A673 (cell line): ENCODE results near the gene CHADL. TPM values are rescaled to one million over a fixed set of nuclear protein-coding genes. Genes with fewer than 3 reads are reported as not detected.
A peak's percentile ranks its signal among the peaks of the same experiment; 100 is the strongest.

Experiments used
- BruUV-seq: library from RNA; stranded (reverse); fragments of 400-500 nt; replicated peaks from 2 replicates; lab custom pipeline; 2021; lab: Mats Ljungman, UMichigan
- CTCF ChIA-PET: fragments of 300-600 bp; sonication (Branson Sonifier 250); formaldehyde crosslinking; loops from one replicate; lab custom pipeline; 2022; ENCODE audit warnings: antibody characterized with exemption; lab: Charles Lee
- POLR2A ChIA-PET: fragments of 300-600 bp; sonication (Branson Sonifier 250); formaldehyde crosslinking; loops from one replicate; lab custom pipeline; 2022; ENCODE audit warnings: antibody characterized with exemption; ENCODE audit not compliant: low non-redundant PET; lab: Charles Lee
- DNase-seq: peaks from one replicate; pipeline ENCODE4 v3.0.0-alpha.2; 2015; ENCODE audit warnings: low spot score
- H3K27ac ChIP-seq: fragments of 200-600 bp; sonication (generic); 2 replicates; pipeline ENCODE4 v1.5.1; 2016; ENCODE audit warnings: mixed run types, low read depth, mild to moderate bottlenecking, mixed read lengths, antibody characterized with exemption, low read length; ENCODE audit not compliant: poor library complexity, severe bottlenecking
- H3K27me3 ChIP-seq: fragments of 200-600 bp; sonication (generic); replicated peaks from 2 replicates; pipeline ENCODE4 v1.6.1; 2017; ENCODE audit warnings: mixed run types, low read depth, mild to moderate bottlenecking, mixed read lengths, antibody characterized with exemption, low read length; ENCODE audit not compliant: insufficient read depth, poor library complexity
- H3K36me3 ChIP-seq: fragments of 200-600 bp; sonication (generic); 2 replicates; pipeline ENCODE4 v1.6.1; 2016; ENCODE audit warnings: mixed run types, mild to moderate bottlenecking, mixed read lengths, antibody characterized with exemption, low read length; ENCODE audit not compliant: insufficient read depth, poor library complexity, severe bottlenecking
- H3K4me1 ChIP-seq: fragments of 200-600 bp; sonication (generic); 2 replicates; pipeline ENCODE4 v1.6.1; 2017; ENCODE audit warnings: mixed run types, mild to moderate bottlenecking, mixed read lengths, antibody characterized with exemption, low read length; ENCODE audit not compliant: insufficient read depth, poor library complexity, severe bottlenecking
- H3K4me3 ChIP-seq: fragments of 200-600 bp; sonication (generic); 2 replicates; pipeline ENCODE4 v1.5.1; 2016; ENCODE audit warnings: low read depth, mixed run types, mild to moderate bottlenecking, mixed read lengths, low read length; ENCODE audit not compliant: poor library complexity, severe bottlenecking
- H3K9me3 ChIP-seq: fragments of 200-600 bp; sonication (generic); 2 replicates; pipeline ENCODE4 v1.6.1; 2016; ENCODE audit warnings: mixed run types, low read depth, mild to moderate bottlenecking, mixed read lengths, antibody characterized with exemption, low read length; ENCODE audit not compliant: poor library complexity, severe bottlenecking
- EZH2 ChIP-seq: fragments of 200-600 bp; sonication (generic); IDR thresholded peaks from 2 replicates; pipeline ENCODE4 v1.6.1; 2017; ENCODE audit warnings: borderline replicate concordance, low read depth, mild to moderate bottlenecking, mixed read lengths, antibody characterized with exemption, low read length; ENCODE audit not compliant: poor library complexity, severe bottlenecking
- intact Hi-C: fragments of 100-400 bp; cut with micrococcal nuclease; formaldehyde crosslinking; loops from one replicate; pipeline ENCODE4 v1.10.0; 2022; ENCODE audit not compliant: unreplicated experiment
- total RNA-seq: library from RNA; stranded (reverse); gene quantifications from 2 replicates; pipeline ENCODE4 v1.2.3, GENCODE V29; 2021
- TF ChIP-seq, protein P1 (sequence below): fragments of 300-800, 200-600 bp; sonication (generic); conservative IDR thresholded peaks from 2 replicates; pipeline ENCODE4 v1.5.1; 2017; ENCODE audit warnings: low read depth, mild to moderate bottlenecking, antibody characterized with exemption, low read length, moderate library complexity, mixed read lengths

Gene CHADL
- total RNA-seq, 1 experiment from 2014 or later, result not detected

- ChIA-PET POLR2A (no interaction called here), CTCF (no interaction called here)
- intact Hi-C loops, result no loop called here
- BruUV-seq, result no TSS peak
- DNase-seq, result no peak
- no peaks in the 10 kb centered on the region for H3K36me3 ChIP-seq
- no peak overlapping the region for H3K4me3 ChIP-seq
- H3K27me3 ChIP-seq, result no peaks in the 10 kb centered on the region
- H3K9me3 ChIP-seq, result no peaks in the 10 kb centered on the region
- H3K4me1 ChIP-seq, result no peaks in the 10 kb centered on the region
- no peak overlapping the region for H3K27ac ChIP-seq
- TF ChIP-seq, protein P1, sequence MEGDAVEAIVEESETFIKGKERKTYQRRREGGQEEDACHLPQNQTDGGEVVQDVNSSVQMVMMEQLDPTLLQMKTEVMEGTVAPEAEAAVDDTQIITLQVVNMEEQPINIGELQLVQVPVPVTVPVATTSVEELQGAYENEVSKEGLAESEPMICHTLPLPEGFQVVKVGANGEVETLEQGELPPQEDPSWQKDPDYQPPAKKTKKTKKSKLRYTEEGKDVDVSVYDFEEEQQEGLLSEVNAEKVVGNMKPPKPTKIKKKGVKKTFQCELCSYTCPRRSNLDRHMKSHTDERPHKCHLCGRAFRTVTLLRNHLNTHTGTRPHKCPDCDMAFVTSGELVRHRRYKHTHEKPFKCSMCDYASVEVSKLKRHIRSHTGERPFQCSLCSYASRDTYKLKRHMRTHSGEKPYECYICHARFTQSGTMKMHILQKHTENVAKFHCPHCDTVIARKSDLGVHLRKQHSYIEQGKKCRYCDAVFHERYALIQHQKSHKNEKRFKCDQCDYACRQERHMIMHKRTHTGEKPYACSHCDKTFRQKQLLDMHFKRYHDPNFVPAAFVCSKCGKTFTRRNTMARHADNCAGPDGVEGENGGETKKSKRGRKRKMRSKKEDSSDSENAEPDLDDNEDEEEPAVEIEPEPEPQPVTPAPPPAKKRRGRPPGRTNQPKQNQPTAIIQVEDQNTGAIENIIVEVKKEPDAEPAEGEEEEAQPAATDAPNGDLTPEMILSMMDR, result no peak
- no peak for TF ChIP-seq EZH2
Observed at GRCh38 chr22:41239443-41240128, 1.1 kb downstream of the CHADL start.

- Histone ChIP-seq H3K36me3 (no peaks in the 10 kb centered on the region), H3K4me1 (no peaks in the 10 kb centered on the region), H3K4me3 (no peak overlapping the region), H3K9me3 (no peaks in the 10 kb centered on the region), H3K27me3 (no peaks in the 10 kb centered on the region), H3K27ac (no peak overlapping the region)
- BruUV-seq, result no TSS peak
- intact Hi-C loops, result no loop called here
- DNase-seq, result no peak
- ChIA-PET POLR2A (no interaction called here), CTCF (interaction anchor here (1.0 kb wide), 1 partner anchor 316 kb away, joined by 4 read pairs; no protein-coding TSS in a partner anchor)
- TF ChIP-seq EZH2, result no peak
- TF ChIP-seq, protein P1, result no peak
Observed at GRCh38 chr22:41238570-41239442, 1.9 kb downstream of the CHADL start.

GRCh38 chr22:41237707-41238569 lies 2.8 kb downstream of the CHADL start:
- H3K27me3 ChIP-seq, result no peaks in the 10 kb centered on the region
- ChIA-PET CTCF (interaction anchor here (0.6 to 1.9 kb wide), 4 partner anchors 263 to 315 kb away, joined by 3 to 12 read pairs (median 5); partner anchors contain the start of gene RBX1), POLR2A (no interaction called here)
- no peaks in the 10 kb centered on the region for H3K36me3 ChIP-seq
- no peak overlapping the region for H3K27ac ChIP-seq
- H3K4me3 ChIP-seq, result peak overlapping the region; percentile 31
- TF ChIP-seq, protein P1, result peak; percentile 33; the same call in 1 of the 2 replicates
- TF ChIP-seq EZH2, result no peak
- no peak for DNase-seq
- BruUV-seq, result no TSS peak
- H3K4me1 ChIP-seq, result no peaks in the 10 kb centered on the region
- intact Hi-C loops, result no loop called here
- no peaks in the 10 kb centered on the region for H3K9me3 ChIP-seq
